K562 (cell line): Measurements from ENCODE around the gene SOAT2.

Experiments
- CTCF ChIP-seq, 3 experiments: IDR thresholded peaks in 2 of 3; conservative IDR thresholded peaks in 1 of 3; 2 replicates each; pipeline ENCODE4 v1.5.1; 2011 to 2012; ENCODE audit warnings: low read length in 3 of 3, mild to moderate bottlenecking in 3 of 3, control low read depth in 2 of 3, improper control_type of control experiment in 1 of 3, inconsistent platforms in 1 of 3, low read depth in 1 of 3, mixed read lengths in 1 of 3, moderate library complexity in 1 of 3; ENCODE audit not compliant: insufficient read depth in 2 of 3
- GABPA ChIP-seq: fragments of 200-800 bp; sonication (Bioruptor generic); conservative IDR thresholded peaks from 2 replicates; pipeline ENCODE4 v1.6.1; 2016; ENCODE audit warnings: low read depth, missing genetic modification characterization, missing compliant biosample characterization
- HBP1 ChIP-seq: fragments of 450-650 bp; formaldehyde crosslinking; IDR thresholded peaks from 2 replicates; pipeline ENCODE4 v1.4.0; 2022; ENCODE audit warnings: missing genetic modification characterization
- HDAC1 ChIP-seq, 2 experiments: fragments of 450-650 bp; IDR thresholded peaks; 2 replicates each; pipeline ENCODE4 v1.6.1; 2016 to 2017; ENCODE audit warnings: inconsistent platforms in 1 of 2, mild to moderate bottlenecking in 1 of 2, moderate library complexity in 1 of 2
- JUN ChIP-seq, 2 experiments: sonication (generic) in 1 of 2; formaldehyde crosslinking in 1 of 2; IDR thresholded peaks; 2 replicates each; pipeline versions ENCODE4 v1.6.1 to v1.8.0; 2012 to 2022; ENCODE audit warnings: borderline replicate concordance in 2 of 2, mild to moderate bottlenecking in 2 of 2, improper control_type of control experiment in 1 of 2, low read depth in 1 of 2, low read length in 1 of 2, missing genetic modification reagents in 1 of 2
- MAZ ChIP-seq, 2 experiments: fragments of 450-650 bp in 1 of 2; sonication (generic) in 1 of 2; formaldehyde crosslinking; IDR thresholded peaks in 1 of 2; conservative IDR thresholded peaks in 1 of 2; 2 replicates each; pipeline versions ENCODE4 v1.4.0 to v1.5.0; 2020; ENCODE audit warnings: mild to moderate bottlenecking in 1 of 2, missing genetic modification reagents in 1 of 2
- POLR2A ChIP-seq: fragments of 450-650 bp; conservative IDR thresholded peaks from 2 replicates; pipeline ENCODE4 v1.6.1; 2016
- POLR2AphosphoS5 ChIP-seq: IDR thresholded peaks from 2 replicates; pipeline ENCODE4 v1.6.1; 2011; ENCODE audit warnings: mild to moderate bottlenecking, low read depth, low read length, moderate library complexity; ENCODE audit not compliant: control insufficient read depth, insufficient read depth
- TARDBP ChIP-seq: fragments of 450-650 bp; IDR thresholded peaks from 2 replicates; pipeline ENCODE4 v1.6.1; 2016
- ZBTB7A ChIP-seq: IDR thresholded peaks from 2 replicates; pipeline ENCODE4 v1.6.1; 2011; ENCODE audit warnings: low read depth, mild to moderate bottlenecking, low read length, moderate library complexity, borderline replicate concordance; ENCODE audit not compliant: control insufficient read depth

GRCh38 chr12:53061404-53062010, 41.8 kb upstream of the SOAT2 start:
- TF ChIP-seq CTCF (IDR thresholded peaks at IDR 0.05 in 2 of 3, conservative IDR thresholded peaks at IDR 0.05 in 1 of 3; ENCODE audit: insufficient read depth in 2 of 3, low read depth in 1 of 3, low read length in 3 of 3) (peak; percentile 54 to 69 (median 55)), POLR2A (no peak), HDAC1 (IDR thresholded peaks at IDR 0.05) (no peak), ZBTB7A (peak; percentile 4; the same call in 1 of the 2 replicates), POLR2AphosphoS5 (no peak), GABPA (no peak), HBP1 (CRISPR knock-in tag) (no peak), MAZ (CRISPR knock-in tag; conservative IDR thresholded peaks at IDR 0.05 in 1 of 2, IDR thresholded peaks at IDR 0.05 in 1 of 2) (no peak), JUN (IDR thresholded peaks at IDR 0.05; ENCODE audit: borderline replicate concordance, low read depth, low read length) (no peak), JUN (CRISPR knock-in tag; IDR thresholded peaks at IDR 0.05; ENCODE audit: borderline replicate concordance) (0 out of 2 replicates have a peak, but pooled peaks have one; percentile 33), TARDBP (no peak)
